HepG2 (cell line): ENCODE measurements around the gene SEC14L6.

Experiments used
- ESRRA ChIP-seq: sonication (generic); formaldehyde crosslinking; IDR thresholded peaks from 2 replicates; pipeline ENCODE4 v1.5.1; 2020; ENCODE audit warnings: mild to moderate bottlenecking, low read depth, missing genetic modification reagents
- NFKB2 ChIP-seq: sonication (generic); formaldehyde crosslinking; IDR thresholded peaks from 2 replicates; pipeline ENCODE4 v1.4.0; 2020; ENCODE audit warnings: missing genetic modification reagents, borderline replicate concordance

DNA sequence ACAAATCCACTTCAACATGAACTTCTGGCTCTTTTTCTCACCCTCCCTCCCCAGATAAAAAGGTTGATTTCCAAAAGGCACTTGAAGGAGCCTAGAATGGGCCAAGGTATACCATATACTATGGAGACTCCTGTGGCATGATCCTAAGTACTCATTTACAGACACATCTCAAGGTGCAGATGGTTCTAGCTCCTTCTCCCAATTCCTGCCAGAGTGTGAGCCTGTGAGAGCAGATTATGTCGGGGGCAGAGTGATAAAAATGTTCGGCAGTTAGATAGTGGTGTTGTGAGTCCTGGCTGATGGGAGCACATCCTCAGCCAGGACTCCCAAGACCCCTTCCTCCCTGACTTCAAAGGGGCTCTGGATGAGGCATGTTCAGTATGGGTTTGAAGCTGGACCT, 66.6 kb downstream of the SEC14L6 start:
- TF ChIP-seq ESRRA (CRISPR knock-in tag) = no peak
- no peak for TF ChIP-seq NFKB2 (CRISPR knock-in tag)
